Panc1 (cell line): ENCODE results near the gene NAA25. TPM values are rescaled to one million over a fixed set of nuclear protein-coding genes. Genes with fewer than 3 reads are reported as not detected.

Source experiments
- ATAC-seq: fragments of 200-7000 bp; cut with Tn5 transposase; 2 replicates; pipeline ENCODE4 v1.9.1; 2020; ENCODE audit warnings: mild to moderate bottlenecking, moderate library complexity
- BruUV-seq: library from RNA; stranded (reverse); fragments of 400-500 nt; replicated peaks from 2 replicates; lab custom pipeline; 2021; lab: Mats Ljungman, UMichigan
- CTCF ChIA-PET: fragments of 300-600 bp; sonication (Branson Sonifier 250); formaldehyde crosslinking; loops from one replicate; lab custom pipeline; 2022; ENCODE audit warnings: antibody characterized with exemption; lab: Charles Lee
- POLR2A ChIA-PET: fragments of 300-600 bp; sonication (Branson Sonifier 250); formaldehyde crosslinking; loops from one replicate; lab custom pipeline; 2022; ENCODE audit warnings: antibody characterized with exemption; lab: Charles Lee
- DNase-seq: peaks from one replicate; pipeline ENCODE4 v3.0.0-alpha.2; 2010; ENCODE audit warnings: low read depth, low spot score
- H3K27ac ChIP-seq: 2 replicates; pipeline ENCODE4 v1.5.1; 2011; ENCODE audit warnings: mild to moderate bottlenecking, low read length, inconsistent platforms
- H3K27me3 ChIP-seq: fragments of 200-500 bp; sonication (Bioruptor generic); 2 replicates; pipeline ENCODE4 v1.6.0; 2014; ENCODE audit warnings: low read length, inconsistent platforms; ENCODE audit not compliant: control insufficient read depth, insufficient read depth
- H3K36me3 ChIP-seq: fragments of 200-500 bp; sonication (Bioruptor generic); 2 replicates; pipeline ENCODE4 v1.5.1; 2014; ENCODE audit warnings: inconsistent platforms, mild to moderate bottlenecking, low read length, moderate library complexity; ENCODE audit not compliant: control insufficient read depth, insufficient read depth
- H3K4me1 ChIP-seq: 2 replicates; pipeline ENCODE4 v1.5.1; 2011; ENCODE audit warnings: inconsistent platforms, mild to moderate bottlenecking, low read length, moderate library complexity; ENCODE audit not compliant: control insufficient read depth, insufficient read depth
- H3K4me3 ChIP-seq, 2 experiments: 2 replicates each; pipeline ENCODE4 v1.5.1; 2011 to 2012; ENCODE audit warnings: low read depth in 2 of 2, low read length in 2 of 2, mild to moderate bottlenecking in 2 of 2, inconsistent platforms in 1 of 2, moderate library complexity in 1 of 2
- H3K9me3 ChIP-seq: fragments of 200-500 bp; sonication (Bioruptor generic); 2 replicates; pipeline ENCODE4 v1.5.1; 2014; ENCODE audit warnings: low read depth, mild to moderate bottlenecking, inconsistent platforms, low read length, moderate library complexity; ENCODE audit not compliant: control insufficient read depth, insufficient read depth
- POLR2AphosphoS5 ChIP-seq: IDR thresholded peaks from 2 replicates; pipeline ENCODE4 v1.6.1; 2012; ENCODE audit warnings: mild to moderate bottlenecking, low read depth, low read length, moderate library complexity
- SIN3A ChIP-seq: IDR thresholded peaks from 2 replicates; pipeline ENCODE4 v1.6.1; 2012; ENCODE audit warnings: low read depth, mild to moderate bottlenecking, low read length, moderate library complexity, borderline replicate concordance; ENCODE audit not compliant: insufficient read depth
- TCF7L2 ChIP-seq: IDR thresholded peaks from 2 replicates; pipeline ENCODE4 v1.6.1; 2011; ENCODE audit warnings: mild to moderate bottlenecking, low read depth, low read length, inconsistent platforms
- in situ Hi-C: cut with HindIII; loops from 2 replicates; pipeline ENCODE4 v1.10.0; 2016; ENCODE audit warnings: low sequenced_read_pairs, low pct_unique_long_range_greater_than_20kb
- intact Hi-C: fragments of 100-400 bp; cut with micrococcal nuclease; formaldehyde crosslinking; loops from one replicate; pipeline ENCODE4 v1.10.0; 2022; ENCODE audit not compliant: unreplicated experiment
- total RNA-seq: library from RNA; stranded (reverse); gene quantifications from one replicate; pipeline ENCODE4 v1.2.1, GENCODE V29; 2021; ENCODE audit not compliant: unreplicated experiment
- TF ChIP-seq, protein P1 (sequence below): fragments of 450-650 bp; IDR thresholded peaks from 2 replicates; pipeline ENCODE4 v1.5.1; 2017; ENCODE audit warnings: mild to moderate bottlenecking
- TF ChIP-seq, protein P2 (sequence below), 2 experiments: IDR thresholded peaks; 2 replicates each; pipeline ENCODE4 v1.6.1; 2011 to 2012; ENCODE audit warnings: low read depth in 2 of 2, control low read depth in 1 of 2, low read length in 1 of 2, mild to moderate bottlenecking in 1 of 2, moderate library complexity in 1 of 2; ENCODE audit not compliant: insufficient read depth in 1 of 2

Gene NAA25
- total RNA-seq, 1 experiment from 2014 or later: 32.2 TPM

GRCh38 chr12:112134731-112135130 lies 26.1 kb upstream of the NAA25 start:
- intact Hi-C loops (no loop called here), in situ Hi-C loops (no loop called here)
- TF ChIP-seq TCF7L2 (no peak), SIN3A (no peak), POLR2AphosphoS5 (no peak)
- TF ChIP-seq, protein P1, sequence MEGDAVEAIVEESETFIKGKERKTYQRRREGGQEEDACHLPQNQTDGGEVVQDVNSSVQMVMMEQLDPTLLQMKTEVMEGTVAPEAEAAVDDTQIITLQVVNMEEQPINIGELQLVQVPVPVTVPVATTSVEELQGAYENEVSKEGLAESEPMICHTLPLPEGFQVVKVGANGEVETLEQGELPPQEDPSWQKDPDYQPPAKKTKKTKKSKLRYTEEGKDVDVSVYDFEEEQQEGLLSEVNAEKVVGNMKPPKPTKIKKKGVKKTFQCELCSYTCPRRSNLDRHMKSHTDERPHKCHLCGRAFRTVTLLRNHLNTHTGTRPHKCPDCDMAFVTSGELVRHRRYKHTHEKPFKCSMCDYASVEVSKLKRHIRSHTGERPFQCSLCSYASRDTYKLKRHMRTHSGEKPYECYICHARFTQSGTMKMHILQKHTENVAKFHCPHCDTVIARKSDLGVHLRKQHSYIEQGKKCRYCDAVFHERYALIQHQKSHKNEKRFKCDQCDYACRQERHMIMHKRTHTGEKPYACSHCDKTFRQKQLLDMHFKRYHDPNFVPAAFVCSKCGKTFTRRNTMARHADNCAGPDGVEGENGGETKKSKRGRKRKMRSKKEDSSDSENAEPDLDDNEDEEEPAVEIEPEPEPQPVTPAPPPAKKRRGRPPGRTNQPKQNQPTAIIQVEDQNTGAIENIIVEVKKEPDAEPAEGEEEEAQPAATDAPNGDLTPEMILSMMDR: no peak
- TF ChIP-seq, protein P2, sequence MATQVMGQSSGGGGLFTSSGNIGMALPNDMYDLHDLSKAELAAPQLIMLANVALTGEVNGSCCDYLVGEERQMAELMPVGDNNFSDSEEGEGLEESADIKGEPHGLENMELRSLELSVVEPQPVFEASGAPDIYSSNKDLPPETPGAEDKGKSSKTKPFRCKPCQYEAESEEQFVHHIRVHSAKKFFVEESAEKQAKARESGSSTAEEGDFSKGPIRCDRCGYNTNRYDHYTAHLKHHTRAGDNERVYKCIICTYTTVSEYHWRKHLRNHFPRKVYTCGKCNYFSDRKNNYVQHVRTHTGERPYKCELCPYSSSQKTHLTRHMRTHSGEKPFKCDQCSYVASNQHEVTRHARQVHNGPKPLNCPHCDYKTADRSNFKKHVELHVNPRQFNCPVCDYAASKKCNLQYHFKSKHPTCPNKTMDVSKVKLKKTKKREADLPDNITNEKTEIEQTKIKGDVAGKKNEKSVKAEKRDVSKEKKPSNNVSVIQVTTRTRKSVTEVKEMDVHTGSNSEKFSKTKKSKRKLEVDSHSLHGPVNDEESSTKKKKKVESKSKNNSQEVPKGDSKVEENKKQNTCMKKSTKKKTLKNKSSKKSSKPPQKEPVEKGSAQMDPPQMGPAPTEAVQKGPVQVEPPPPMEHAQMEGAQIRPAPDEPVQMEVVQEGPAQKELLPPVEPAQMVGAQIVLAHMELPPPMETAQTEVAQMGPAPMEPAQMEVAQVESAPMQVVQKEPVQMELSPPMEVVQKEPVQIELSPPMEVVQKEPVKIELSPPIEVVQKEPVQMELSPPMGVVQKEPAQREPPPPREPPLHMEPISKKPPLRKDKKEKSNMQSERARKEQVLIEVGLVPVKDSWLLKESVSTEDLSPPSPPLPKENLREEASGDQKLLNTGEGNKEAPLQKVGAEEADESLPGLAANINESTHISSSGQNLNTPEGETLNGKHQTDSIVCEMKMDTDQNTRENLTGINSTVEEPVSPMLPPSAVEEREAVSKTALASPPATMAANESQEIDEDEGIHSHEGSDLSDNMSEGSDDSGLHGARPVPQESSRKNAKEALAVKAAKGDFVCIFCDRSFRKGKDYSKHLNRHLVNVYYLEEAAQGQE (IDR thresholded peaks at IDR 0.05; ENCODE audit: insufficient read depth in 1 of 2, low read depth in 2 of 2, low read length in 1 of 2): no peak
- no TSS peak for BruUV-seq
- H3K4me1 ChIP-seq: peaks cover 11% of the 10 kb centered on the region; the same call in 1 of the 2 replicates
- POLR2A ChIA-PET: no interaction called here
- no peak overlapping the region for H3K27ac ChIP-seq
- H3K9me3 ChIP-seq: no peaks in the 10 kb centered on the region
- H3K4me3 ChIP-seq: no peak overlapping the region
- H3K36me3 ChIP-seq: peaks cover 5% of the 10 kb centered on the region; the same call in 1 of the 2 replicates
- DNase-seq (no peak), ATAC-seq (no peak)
- no peaks in the 10 kb centered on the region for H3K27me3 ChIP-seq
- CTCF ChIA-PET: no interaction called here

DNA sequence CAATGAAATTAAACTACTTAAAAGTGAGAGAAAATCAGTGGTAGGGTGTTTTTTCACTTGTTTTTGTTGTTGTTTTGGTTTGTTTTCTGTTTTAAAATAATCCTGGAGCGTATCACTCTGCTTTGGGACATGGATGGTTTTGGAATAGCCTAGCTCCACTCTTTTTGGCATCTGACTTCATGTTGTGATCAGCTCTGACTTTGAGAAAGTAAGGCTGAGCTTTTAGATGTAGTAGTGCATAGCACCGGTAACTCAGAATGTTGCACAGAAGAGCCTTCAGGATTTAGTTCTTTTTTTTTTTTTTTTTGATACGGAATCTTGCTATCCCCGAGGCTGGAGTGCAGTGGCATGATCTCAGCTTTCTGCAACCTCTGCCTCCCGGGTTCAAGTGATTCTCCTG lies 24.8 kb upstream of the NAA25 start:
- Histone ChIP-seq H3K4me1 (peaks cover 13% of the 10 kb centered on the region; the same call in 1 of the 2 replicates), H3K36me3 (peaks cover 5% of the 10 kb centered on the region; the same call in 1 of the 2 replicates), H3K4me3 (no peak overlapping the region), H3K27ac (no peak overlapping the region), H3K9me3 (no peaks in the 10 kb centered on the region), H3K27me3 (no peaks in the 10 kb centered on the region)
- TF ChIP-seq TCF7L2 (no peak), POLR2AphosphoS5 (no peak), SIN3A (no peak)
- TF ChIP-seq, protein P1: no peak
- TF ChIP-seq, protein P2 (IDR thresholded peaks at IDR 0.05; ENCODE audit: insufficient read depth in 1 of 2, low read depth in 2 of 2, low read length in 1 of 2): no peak
- ATAC-seq: no peak
- intact Hi-C loops (no loop called here), in situ Hi-C loops (no loop called here)
- ChIA-PET CTCF (no interaction called here), POLR2A (interaction anchor here (0.6 kb wide), 2 partner anchors 9 to 34 kb away, joined by 3 read pairs; no protein-coding TSS in a partner anchor)
- BruUV-seq: no TSS peak
- DNase-seq: no peak
